PC-3 (cell line): ENCODE measurements around the gene RHOBTB1.

Source experiments
- EZH2 ChIP-seq: fragments of 300-600 bp; sonication (generic); IDR thresholded peaks from one replicate; pipeline ENCODE4 v1.6.1; 2017; ENCODE audit warnings: antibody characterized with exemption, mild to moderate bottlenecking, low read length; ENCODE audit not compliant: unreplicated experiment
- EZH2phosphoT487 ChIP-seq: fragments of 300-600 bp; sonication (generic); IDR thresholded peaks from 2 replicates; pipeline ENCODE4 v1.6.1; 2018; ENCODE audit warnings: mild to moderate bottlenecking, antibody characterized with exemption, low read length, borderline replicate concordance
- TF ChIP-seq, protein P1 (sequence below): fragments of 300-600 bp; sonication (generic); conservative IDR thresholded peaks from 2 replicates; pipeline ENCODE4 v1.5.1; 2017; ENCODE audit warnings: antibody characterized with exemption, low read depth, mild to moderate bottlenecking, low read length

DNA sequence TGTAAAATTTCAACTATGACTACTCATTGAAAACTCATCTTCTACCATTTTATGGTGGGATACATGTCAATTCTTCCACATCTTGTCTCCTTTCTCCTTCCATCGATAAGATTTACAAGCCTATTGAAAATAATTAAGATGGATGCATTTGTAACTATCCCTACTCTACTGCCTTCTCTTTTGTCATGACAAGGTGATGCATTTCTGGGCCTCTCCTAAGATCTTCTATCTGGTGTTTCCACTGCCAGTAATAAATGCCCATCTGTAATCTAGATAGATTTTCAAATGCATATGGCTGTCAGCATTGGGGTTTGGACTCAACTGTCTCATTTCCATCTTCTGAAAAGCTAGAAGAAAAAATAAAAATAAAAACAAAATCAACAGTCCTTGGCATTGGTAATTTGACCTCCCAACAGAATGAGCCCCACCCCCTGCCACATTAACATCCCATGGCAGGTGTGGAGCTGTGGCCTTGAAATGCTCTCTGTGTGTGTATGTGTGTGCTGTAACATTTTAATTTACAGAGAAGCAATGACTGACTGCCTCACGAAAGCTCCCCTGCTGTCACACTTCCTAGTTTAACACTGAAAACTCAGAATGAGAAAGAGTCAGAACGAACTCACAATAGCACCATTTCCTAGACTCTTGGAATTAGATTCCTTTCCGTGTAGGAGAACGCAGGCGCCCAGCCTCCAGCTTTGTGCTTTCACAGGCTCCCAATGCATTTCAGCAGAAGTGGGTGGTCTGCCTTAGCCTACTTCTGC is 74.2 kb downstream of the RHOBTB1 start:
- TF ChIP-seq, protein P1, sequence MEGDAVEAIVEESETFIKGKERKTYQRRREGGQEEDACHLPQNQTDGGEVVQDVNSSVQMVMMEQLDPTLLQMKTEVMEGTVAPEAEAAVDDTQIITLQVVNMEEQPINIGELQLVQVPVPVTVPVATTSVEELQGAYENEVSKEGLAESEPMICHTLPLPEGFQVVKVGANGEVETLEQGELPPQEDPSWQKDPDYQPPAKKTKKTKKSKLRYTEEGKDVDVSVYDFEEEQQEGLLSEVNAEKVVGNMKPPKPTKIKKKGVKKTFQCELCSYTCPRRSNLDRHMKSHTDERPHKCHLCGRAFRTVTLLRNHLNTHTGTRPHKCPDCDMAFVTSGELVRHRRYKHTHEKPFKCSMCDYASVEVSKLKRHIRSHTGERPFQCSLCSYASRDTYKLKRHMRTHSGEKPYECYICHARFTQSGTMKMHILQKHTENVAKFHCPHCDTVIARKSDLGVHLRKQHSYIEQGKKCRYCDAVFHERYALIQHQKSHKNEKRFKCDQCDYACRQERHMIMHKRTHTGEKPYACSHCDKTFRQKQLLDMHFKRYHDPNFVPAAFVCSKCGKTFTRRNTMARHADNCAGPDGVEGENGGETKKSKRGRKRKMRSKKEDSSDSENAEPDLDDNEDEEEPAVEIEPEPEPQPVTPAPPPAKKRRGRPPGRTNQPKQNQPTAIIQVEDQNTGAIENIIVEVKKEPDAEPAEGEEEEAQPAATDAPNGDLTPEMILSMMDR, result no peak
- no peak for TF ChIP-seq EZH2
- TF ChIP-seq EZH2phosphoT487, result no peak
